Heart left ventricle (tissue), 16 donors: ENCODE results near the gene HSPA6. TPM values are rescaled to one million over a fixed set of nuclear protein-coding genes. Genes with fewer than 3 reads are reported as not detected.
A peak's percentile ranks its signal among the peaks of the same experiment; 100 is the strongest.
"Not testable (repeated sequence)": the region's sequence is repeated elsewhere in the genome, so short reads cannot be mapped to it uniquely, and the experiment has no call there.

ENCODE experiments used
- ATAC-seq, 4 donors: fragments of 200-7000 bp; cut with Tn5 transposase; one replicate each; pipeline ENCODE4 v1.9.1; 2020 to 2022; ENCODE audit warnings: moderate library complexity in 4 of 4, mild to moderate bottlenecking in 3 of 4, moderate number of reproducible peaks in 1 of 4
- DNase-seq, 5 donors: peaks; one replicate each; pipeline ENCODE4 v3.0.0-alpha.2; 2020
- H3K27ac ChIP-seq, 12 donors: fragments of 200-600 bp; sonication (generic) in 4 of 12; one replicate each; pipeline versions ENCODE4 v1.5.0 to v1.8.0; 2016 to 2022; ENCODE audit warnings: mild to moderate bottlenecking in 2 of 12
- H3K27me3 ChIP-seq, 9 donors: fragments of 200-600 bp; sonication (generic) in 2 of 9; one replicate each; pipeline versions ENCODE4 v1.5.1 to v1.8.0; 2016 to 2022; ENCODE audit warnings: mild to moderate bottlenecking in 3 of 9
- H3K36me3 ChIP-seq, 9 donors: fragments of 200-600 bp; sonication (generic) in 2 of 9; one replicate each; pipeline versions ENCODE4 v1.5.0 to v1.8.0; 2018 to 2022; ENCODE audit warnings: mild to moderate bottlenecking in 2 of 9
- H3K4me1 ChIP-seq, 12 donors: fragments of 200-600 bp; sonication (generic) in 4 of 12; one replicate each; pipeline versions ENCODE4 v1.5.0 to v1.8.0; 2016 to 2022; ENCODE audit warnings: mild to moderate bottlenecking in 3 of 12
- H3K4me3 ChIP-seq, 12 donors: fragments of 200-600 bp; sonication (generic) in 4 of 12; one replicate each; pipeline versions ENCODE4 v1.5.0 to v1.8.0; 2017 to 2022; ENCODE audit warnings: mild to moderate bottlenecking in 9 of 12, moderate library complexity in 4 of 12
- H3K9me3 ChIP-seq, 12 donors: fragments of 200-600 bp; sonication (generic) in 4 of 12; one replicate each; pipeline versions ENCODE4 v1.5.0 to v1.8.0; 2016 to 2022; ENCODE audit warnings: mild to moderate bottlenecking in 1 of 12
- WGBS, 4 donors: extraction: QIAGEN DNeasy Blood & Tissue Kit in 2 of 4; methylation state at CpG; one replicate each; pipeline versions ENCODE4 v1.1.5 to v1.1.7; 2013 to 2018; 5-methylcytosine and 5-hydroxymethylcytosine counted together
- intact Hi-C, 10 donors: fragments of 100-400 bp; cut with DNase I; formaldehyde crosslinking; loops; one replicate each; pipeline versions ENCODE4 v1.11.1 to v1.14.2; 2022
- polyA plus RNA-seq, 2 donors: library from polyadenylated mRNA; stranded (reverse); fragments of 200-250 nt; gene quantifications; one replicate each; pipeline ENCODE4 v1.2.3, GENCODE V29; 2013
- total RNA-seq, 9 donors: library from RNA; depleted of rRNA in 2 of 9; stranded (reverse); fragments of >200 nt in 2 of 9; fragmentation: NEBNext Ultra II Directional in 3 of 9; extraction: Animal tissue kit (Norgen Biotek cat#: 25700) in 3 of 9; gene quantifications; one replicate each; pipeline versions ENCODE4 v1.1.0 to v1.2.4, GENCODE V29; 2016 to 2023
- TF ChIP-seq, protein P1 (sequence below), 12 donors: fragments of 200-600 bp; sonication (generic) in 4 of 12; IDR thresholded peaks; one replicate each; pipeline versions ENCODE4 v1.5.0 to v1.8.0; 2018 to 2022; ENCODE audit warnings: antibody characterized with exemption in 12 of 12, mild to moderate bottlenecking in 5 of 12
- donor health status: ischemic (EF 13 %, LVEDD 7.1; RV severe dilation, severe dysfunction).
- donor health status: healthy with polysubstance abuse.
- donor health status: DM: no; HTN: yes; CAD: no.
- donor health status: DM: no; HTN: no; CAD: no.
- donor health status: ischemic (EF 25% LVEDD 6.9; RV normal size, moderate dysfunction).
- donor health status: ischemic (EF 25% LVEDD 5.7; RV mildly dilated, moderate dysfunction).
- donor health status: healthy.
- donor health status: DM: yes; HTN: yes; CAD: no.
- donor health status: ischemic (EF 35%, LVEDD 5.7; RV mildly dilated, moderate dysfunction).
- donor health status: nonischemic (EF 11% LVEDD 7.7; RV severe dilation, severe dysfunction).
- donor health status: DM: yes; HTN: yes; CAD: no.
- donor health status: PGD.
- donor health status: ischemic (EF 29% LVEDD 5.4; RV normal size, mild dysfunction).
- donor health status: nonischemic (EF 23%, LVEDD 6.1; RV moderate dilation, normal function).

The HSPA6 gene
- total and polyA plus RNA-seq, 11 donors: 0.27 to 5.9 (median 0.93) TPM

DNA sequence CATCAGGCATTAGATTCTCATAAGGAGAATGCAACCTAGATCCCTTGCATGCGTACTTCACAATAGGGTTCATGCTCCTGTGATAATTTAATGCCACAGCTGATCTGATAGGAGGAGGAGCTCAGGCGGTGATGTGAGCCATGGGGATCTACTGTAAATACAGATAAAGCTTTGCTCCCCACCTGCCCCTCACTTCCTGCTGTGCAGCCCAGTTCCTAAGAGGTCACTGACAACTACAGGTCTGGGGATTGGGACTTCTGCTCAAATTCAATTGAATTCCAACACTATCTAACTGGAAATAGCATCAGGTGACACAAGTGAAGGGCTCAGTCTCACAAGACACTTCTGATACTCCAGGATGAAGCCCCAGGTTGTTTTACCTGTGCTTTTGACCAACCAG, 32.6 kb downstream of the HSPA6 start:
- H3K9me3 ChIP-seq, DNase-seq, H3K4me3 ChIP-seq, ATAC-seq, intact Hi-C loops, H3K36me3 ChIP-seq, H3K27me3 ChIP-seq, H3K27ac ChIP-seq: not testable (repeated sequence)
- peaks cover 0 to 27% (median 0%) of the 10 kb centered on the region in 12 donors for H3K4me1 ChIP-seq
- WGBS, 4 donors: 79% methylated on average over 1 to 2 of the region's 2 CpGs; no CpG with 5 or more reads in 2 of the 4 donors

DNA sequence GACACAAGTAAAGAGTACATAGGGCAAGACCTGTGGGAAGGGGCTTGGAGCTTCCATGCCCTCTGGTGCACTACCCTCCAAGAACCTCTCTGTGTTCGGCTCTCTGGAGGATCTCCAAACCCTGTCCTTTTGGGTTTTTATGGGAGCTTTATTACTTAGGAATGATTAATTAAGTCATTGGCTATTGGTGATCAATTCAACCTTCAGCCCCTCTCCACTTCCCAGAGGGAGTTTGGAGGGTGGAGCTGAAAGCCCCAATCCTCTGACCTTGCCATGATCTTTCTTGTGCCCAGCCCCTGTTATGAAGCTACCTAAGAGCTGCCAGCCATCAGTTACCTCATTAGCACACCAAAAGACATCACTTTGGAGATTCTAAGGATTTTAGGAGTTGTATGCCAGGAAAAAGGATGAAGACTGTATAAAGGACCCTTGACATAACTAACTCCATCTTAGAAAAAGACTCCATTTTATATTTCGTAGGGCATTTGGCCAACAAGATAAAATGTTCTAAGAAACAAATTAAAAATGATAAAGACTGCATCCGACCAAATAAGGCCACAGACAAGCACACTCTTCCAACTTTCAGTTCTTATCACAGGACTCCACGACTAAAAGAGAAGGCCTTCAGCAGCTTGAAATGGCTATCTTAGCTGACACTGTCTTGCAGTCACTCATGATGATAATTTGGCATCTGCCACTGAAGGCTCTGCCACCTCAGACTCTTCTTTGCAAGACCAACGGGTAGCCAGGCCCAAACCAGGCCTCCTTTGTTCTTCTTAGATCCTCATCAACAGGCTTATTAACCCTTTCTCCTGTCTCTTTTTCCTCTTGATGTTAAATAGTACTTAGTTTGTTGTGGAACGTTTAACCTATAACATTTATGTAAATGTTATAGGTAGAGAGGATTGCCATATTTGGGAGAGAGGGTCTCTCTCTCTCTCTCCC, 33.4 kb downstream of the HSPA6 start:
- intact Hi-C loops: not testable (repeated sequence)

DNA sequence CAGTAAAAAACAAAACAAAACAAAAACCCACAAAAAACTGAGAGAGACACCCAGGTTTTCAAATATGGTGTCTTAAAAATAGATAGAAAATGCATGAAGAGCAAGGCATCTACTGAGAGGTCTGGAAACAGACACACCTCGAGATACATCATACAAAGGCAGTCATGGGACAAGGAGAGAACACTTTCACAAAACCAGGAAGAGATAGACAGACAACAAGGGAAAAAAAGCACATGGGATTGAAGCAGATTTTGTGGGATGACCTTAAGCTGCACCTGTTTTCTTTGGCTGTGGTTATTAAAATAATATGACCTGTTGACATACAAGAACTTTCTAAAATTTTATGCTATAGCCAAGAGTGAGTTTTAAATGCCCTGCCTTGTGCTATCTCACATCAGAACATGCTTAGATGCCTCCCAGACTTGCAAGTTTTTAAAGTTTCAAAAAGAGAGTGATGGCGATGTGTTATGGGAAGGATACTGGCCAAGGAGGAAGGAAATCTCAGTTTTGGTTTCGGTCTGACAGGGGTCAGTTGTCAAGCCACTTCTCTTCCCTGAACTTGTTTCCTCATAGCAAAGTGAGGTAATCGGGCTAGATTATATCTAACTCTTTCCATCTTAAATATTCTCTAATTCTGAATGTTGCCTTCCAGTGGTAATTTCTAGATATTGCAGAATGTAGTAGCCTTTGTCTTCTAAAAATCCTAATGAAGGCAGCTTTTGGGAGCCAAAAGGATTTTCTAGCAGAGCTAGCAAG, 36.8 kb downstream of the HSPA6 start:
- TF ChIP-seq, protein P1, sequence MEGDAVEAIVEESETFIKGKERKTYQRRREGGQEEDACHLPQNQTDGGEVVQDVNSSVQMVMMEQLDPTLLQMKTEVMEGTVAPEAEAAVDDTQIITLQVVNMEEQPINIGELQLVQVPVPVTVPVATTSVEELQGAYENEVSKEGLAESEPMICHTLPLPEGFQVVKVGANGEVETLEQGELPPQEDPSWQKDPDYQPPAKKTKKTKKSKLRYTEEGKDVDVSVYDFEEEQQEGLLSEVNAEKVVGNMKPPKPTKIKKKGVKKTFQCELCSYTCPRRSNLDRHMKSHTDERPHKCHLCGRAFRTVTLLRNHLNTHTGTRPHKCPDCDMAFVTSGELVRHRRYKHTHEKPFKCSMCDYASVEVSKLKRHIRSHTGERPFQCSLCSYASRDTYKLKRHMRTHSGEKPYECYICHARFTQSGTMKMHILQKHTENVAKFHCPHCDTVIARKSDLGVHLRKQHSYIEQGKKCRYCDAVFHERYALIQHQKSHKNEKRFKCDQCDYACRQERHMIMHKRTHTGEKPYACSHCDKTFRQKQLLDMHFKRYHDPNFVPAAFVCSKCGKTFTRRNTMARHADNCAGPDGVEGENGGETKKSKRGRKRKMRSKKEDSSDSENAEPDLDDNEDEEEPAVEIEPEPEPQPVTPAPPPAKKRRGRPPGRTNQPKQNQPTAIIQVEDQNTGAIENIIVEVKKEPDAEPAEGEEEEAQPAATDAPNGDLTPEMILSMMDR (IDR thresholded peaks at IDR 0.05): peak in 2 of 12 donors; percentile 16 to 18
- Histone ChIP-seq H3K27ac (peak overlapping the region in 4 of 12 donors; percentile 1 to 88 (median 35)), H3K4me1 (peaks cover 0 to 22% (median 0%) of the 10 kb centered on the region in 12 donors)
- peak in 3 of 5 donors; percentile 26 to 45 (median 38) for DNase-seq
- peak; percentile 57 to 93 (median 82) for ATAC-seq
- intact Hi-C loops: loop anchor here in 3 of 10 donors (10.0 kb wide), 1 partner anchor 184 kb away; the partner anchor contains the start of gene DUSP12 (in 3 of the 3)
- 33 to 49% (median 41%) methylated on average over 4 of the region's 4 CpGs for WGBS, 4 donors
- H3K27me3 ChIP-seq, H3K9me3 ChIP-seq, H3K4me3 ChIP-seq, H3K36me3 ChIP-seq: not testable (repeated sequence)

More for the DNA sequence above, 33.4 kb downstream of the HSPA6 start:
- not testable (repeated sequence) for H3K9me3 ChIP-seq, H3K27ac ChIP-seq, H3K4me3 ChIP-seq, ATAC-seq, H3K27me3 ChIP-seq, DNase-seq, H3K36me3 ChIP-seq
- peaks cover 0 to 27% (median 0%) of the 10 kb centered on the region in 12 donors for H3K4me1 ChIP-seq
- WGBS, 4 donors: 52 to 60% (median 59%) methylated on average over 5 of the region's 6 CpGs

DNA sequence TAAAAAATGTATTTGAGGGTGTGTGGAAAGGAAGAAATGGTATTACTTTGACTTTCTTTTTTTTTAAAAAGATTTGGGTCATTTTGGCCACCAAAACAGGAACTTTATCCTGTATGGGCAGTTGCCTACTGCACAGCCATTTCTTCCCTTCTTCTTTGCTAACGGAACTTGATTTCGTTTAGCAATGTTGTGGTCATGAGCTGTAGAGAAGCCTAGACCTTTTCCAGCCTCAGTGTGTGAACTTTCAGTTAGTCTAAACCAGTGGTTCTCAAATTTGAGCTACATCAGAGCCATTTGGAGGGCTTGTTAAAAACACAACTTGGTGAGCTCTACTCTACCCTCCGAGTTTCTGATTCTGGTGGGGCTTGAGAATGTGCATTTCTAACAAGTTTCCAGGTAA, 38.1 kb downstream of the HSPA6 start:
- H3K9me3 ChIP-seq, H3K4me3 ChIP-seq, DNase-seq, H3K36me3 ChIP-seq, H3K27me3 ChIP-seq: not testable (repeated sequence)
- peak in 3 of 4 donors; percentile 45 to 80 (median 71) for ATAC-seq
- Histone ChIP-seq H3K27ac (peak overlapping the region in 4 of 12 donors; percentile 24 to 88 (median 46)), H3K4me1 (peaks cover 0 to 24% (median 0%) of the 10 kb centered on the region in 12 donors)
- intact Hi-C loops: loop anchor here in 3 of 10 donors (10.0 kb wide), 1 partner anchor 182 kb away; the partner anchor contains the start of gene DUSP12 (in 3 of the 3)
- WGBS, 4 donors: 70 to 100% (median 73%) methylated on average over 2 to 3 of the region's 3 CpGs

DNA sequence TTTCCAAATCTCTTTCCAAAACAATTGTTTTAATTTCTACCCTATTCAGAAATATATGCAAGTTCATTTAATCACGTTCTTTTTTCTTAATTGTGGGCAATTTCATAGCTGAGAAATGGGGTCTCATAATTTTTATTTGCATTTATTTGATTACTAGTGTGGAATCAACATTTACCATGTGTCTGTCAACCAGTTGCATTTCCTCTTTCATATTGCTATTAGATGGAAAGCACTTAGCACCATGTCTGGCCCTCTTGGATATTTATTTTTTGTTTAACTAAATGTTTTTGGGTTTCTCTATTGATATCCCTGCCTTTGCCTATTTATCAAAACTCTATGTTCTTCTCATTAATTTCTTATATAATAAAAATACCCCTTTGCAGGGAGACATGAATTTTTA, 39.2 kb downstream of the HSPA6 start:
- not testable (repeated sequence) for H3K4me3 ChIP-seq, ATAC-seq, DNase-seq, H3K9me3 ChIP-seq, H3K36me3 ChIP-seq, H3K27me3 ChIP-seq
- intact Hi-C loops: loop anchor here in 3 of 10 donors (10.0 kb wide), 1 partner anchor 181 kb away; the partner anchor contains the start of gene DUSP12 (in 3 of the 3)
- peak overlapping the region in 3 of 12 donors; percentile 34 to 88 (median 46) for H3K27ac ChIP-seq
- WGBS, 4 donors: 39 to 61% (median 49%) methylated on average over 1 of the region's 1 CpG
- peaks cover 0 to 24% (median 0%) of the 10 kb centered on the region in 12 donors for H3K4me1 ChIP-seq

DNA sequence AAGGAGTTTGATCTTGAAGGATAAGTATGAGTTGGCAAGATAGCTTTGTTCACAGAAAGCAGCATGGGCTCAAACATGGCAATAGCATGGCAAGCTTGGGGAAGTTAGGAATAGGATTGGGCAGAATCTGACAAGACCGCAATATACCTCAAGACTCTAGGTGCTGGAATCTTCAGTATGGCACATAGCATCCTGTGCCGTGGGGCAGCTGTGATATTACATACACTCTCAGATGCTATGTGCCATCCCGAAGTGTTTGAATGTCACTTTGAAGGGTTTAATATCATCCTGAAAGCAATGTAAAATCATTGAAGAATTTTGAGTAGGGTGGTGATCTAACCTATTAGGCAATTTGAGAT, 42.2 kb downstream of the HSPA6 start:
- DNase-seq, H3K9me3 ChIP-seq, H3K27ac ChIP-seq, H3K36me3 ChIP-seq, H3K4me3 ChIP-seq, ATAC-seq: not testable (repeated sequence)
- H3K4me1 ChIP-seq: peaks cover 0 to 19% (median 0%) of the 10 kb centered on the region in 12 donors
- peaks cover 0 to 13% (median 0%) of the 10 kb centered on the region in 9 donors for H3K27me3 ChIP-seq
- WGBS, 4 donors: 67 to 100% (median 86%) methylated on average over 1 of the region's 3 CpGs
- intact Hi-C loops: loop anchor here in 4 of 10 donors (5.0 to 10.0 kb wide), 2 partner anchors 176 to 178 kb away; partner anchors contain the start of gene DUSP12 (in 3 of the 4)

DNA sequence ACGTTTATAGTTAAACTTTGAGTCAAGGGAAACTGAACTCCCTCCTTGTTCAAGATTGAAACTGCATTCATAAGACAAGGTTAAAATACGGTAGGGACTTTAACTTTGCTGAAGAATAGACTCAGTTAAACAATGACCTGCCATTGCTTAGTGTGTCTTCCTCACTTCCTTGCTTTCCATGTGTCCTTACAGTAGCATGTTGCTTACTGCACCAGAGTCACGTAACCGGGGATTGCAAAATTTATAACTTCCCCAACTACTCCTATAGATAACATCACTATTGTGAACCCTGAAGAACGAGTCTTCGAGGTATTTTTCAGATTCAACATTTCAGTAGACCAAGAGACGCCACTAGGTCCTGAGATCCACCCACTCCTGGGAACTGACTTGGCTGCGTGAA, 47.4 kb downstream of the HSPA6 start:
- DNase-seq, H3K4me3 ChIP-seq, H3K27me3 ChIP-seq, H3K27ac ChIP-seq, H3K36me3 ChIP-seq, H3K9me3 ChIP-seq, H3K4me1 ChIP-seq: not testable (repeated sequence)
- peak in 2 of 4 donors; percentile 31 to 58 for ATAC-seq
- intact Hi-C loops: loop anchor here in 1 of 10 donors (10.0 kb wide), 1 partner anchor 153 kb away; the partner anchor contains the start of gene FCRLB
- 50 to 80% (median 74%) methylated on average over 2 of the region's 8 CpGs; no CpG with 5 or more reads in 1 of the 4 donors for WGBS, 4 donors
